ENCODE results near the gene ELFN1.

Gene ELFN1

DNA sequence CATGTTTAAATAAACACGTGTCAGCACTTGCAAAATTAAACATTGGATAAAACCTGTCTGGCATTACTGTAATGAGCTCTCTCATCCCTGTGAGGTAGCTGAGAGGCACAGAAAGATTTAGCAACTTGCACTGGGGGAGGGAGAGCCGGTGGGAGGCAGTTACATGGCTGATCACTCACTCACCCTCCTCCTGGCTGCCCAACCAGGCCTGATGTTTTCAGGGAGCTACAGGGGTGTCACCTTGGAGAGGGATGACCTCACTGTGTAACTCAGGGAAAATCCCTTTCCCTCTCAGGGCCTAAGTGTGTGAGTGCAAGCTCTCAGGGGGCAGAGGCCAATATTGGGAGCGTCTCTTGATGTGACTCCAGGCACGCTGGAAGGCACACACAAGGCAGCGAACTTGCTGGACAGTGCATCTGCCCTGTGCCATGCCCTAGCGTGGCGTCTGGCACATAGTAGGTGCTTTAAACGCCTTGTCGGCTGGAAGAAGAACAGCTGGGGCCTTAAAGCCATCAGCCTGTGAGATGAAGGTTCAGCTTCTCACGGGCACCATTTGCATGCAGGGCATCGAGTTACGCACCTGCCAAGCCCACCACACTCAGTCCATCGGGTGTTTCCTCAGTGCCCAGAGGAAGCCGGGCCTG lies 51.1 kb downstream of the ELFN1 start:
- TF ChIP-seq, protein P1, sequence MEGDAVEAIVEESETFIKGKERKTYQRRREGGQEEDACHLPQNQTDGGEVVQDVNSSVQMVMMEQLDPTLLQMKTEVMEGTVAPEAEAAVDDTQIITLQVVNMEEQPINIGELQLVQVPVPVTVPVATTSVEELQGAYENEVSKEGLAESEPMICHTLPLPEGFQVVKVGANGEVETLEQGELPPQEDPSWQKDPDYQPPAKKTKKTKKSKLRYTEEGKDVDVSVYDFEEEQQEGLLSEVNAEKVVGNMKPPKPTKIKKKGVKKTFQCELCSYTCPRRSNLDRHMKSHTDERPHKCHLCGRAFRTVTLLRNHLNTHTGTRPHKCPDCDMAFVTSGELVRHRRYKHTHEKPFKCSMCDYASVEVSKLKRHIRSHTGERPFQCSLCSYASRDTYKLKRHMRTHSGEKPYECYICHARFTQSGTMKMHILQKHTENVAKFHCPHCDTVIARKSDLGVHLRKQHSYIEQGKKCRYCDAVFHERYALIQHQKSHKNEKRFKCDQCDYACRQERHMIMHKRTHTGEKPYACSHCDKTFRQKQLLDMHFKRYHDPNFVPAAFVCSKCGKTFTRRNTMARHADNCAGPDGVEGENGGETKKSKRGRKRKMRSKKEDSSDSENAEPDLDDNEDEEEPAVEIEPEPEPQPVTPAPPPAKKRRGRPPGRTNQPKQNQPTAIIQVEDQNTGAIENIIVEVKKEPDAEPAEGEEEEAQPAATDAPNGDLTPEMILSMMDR (IDR thresholded peaks at IDR 0.05; ENCODE audit: low read depth, low read length, missing control alignments): no peak
- no peak for DNase-seq (ENCODE audit: low read depth)
- H3K4me3 ChIP-seq (ENCODE audit: low read depth, low read length): no peak overlapping the region

DNA sequence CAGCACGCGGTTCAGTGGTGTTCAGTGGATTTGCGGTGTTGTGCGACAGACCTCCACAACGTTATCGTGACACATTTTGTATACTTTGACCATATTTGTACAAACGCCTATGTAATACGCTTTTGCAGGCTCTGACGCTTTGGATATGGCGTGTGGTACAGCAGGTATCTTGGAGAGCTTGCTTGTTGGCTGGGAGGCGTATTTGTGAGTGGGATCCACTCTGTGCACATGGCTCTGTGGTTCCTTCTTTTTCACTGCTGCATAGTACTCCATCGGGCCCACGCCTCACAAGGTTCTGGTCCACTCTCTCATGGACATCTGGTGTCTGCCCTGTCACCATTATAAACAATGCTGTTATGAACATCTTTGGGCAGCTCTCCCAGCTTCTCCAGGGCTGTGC lies 53.2 kb downstream of the ELFN1 start:
- no peak for DNase-seq (ENCODE audit: low read depth)
- TF ChIP-seq, protein P1 (IDR thresholded peaks at IDR 0.05; ENCODE audit: low read depth, low read length, missing control alignments): no peak
- no peak overlapping the region for H3K4me3 ChIP-seq (ENCODE audit: low read depth, low read length)

DNA sequence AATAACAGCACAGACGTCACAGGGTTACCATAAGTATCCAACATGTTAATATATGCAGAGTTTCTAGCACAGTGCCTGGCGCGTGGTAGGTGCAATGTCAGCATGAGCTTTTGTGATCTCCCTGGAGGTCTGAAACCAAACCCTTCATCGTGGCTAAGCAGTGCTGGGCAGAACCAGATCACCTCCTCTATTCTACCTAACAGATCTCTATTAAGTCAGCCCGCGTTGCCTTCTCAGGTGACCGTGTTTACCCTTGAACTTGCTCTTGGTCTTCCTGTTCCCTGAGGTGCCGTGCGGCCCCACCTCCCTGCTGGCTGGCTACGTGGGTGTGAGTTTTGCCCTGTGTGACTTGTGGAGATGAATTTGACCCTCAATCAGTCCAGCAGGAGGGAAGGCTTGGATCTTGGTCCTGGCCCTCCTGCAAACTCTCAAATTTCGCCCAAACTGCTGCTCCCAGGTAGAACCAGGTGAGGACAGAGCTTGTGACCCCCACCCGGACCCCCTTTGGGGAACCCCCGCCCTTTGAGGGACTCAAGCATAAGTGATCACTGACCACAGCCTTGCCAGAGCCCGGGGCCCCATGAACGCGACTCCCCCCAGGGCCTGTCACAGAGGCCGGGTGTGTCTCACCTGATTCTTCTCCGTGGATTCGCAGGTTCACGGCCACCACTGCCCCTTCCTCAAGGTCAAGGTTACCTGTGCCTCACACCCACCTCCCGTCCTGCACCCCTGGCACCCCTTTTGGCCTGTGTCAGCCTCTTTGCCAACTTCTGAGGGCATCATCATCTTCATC lies 54.2 kb downstream of the ELFN1 start:
- H3K4me3 ChIP-seq (ENCODE audit: low read depth, low read length): no peak overlapping the region
- TF ChIP-seq, protein P1 (IDR thresholded peaks at IDR 0.05; ENCODE audit: low read depth, low read length, missing control alignments): no peak
- DNase-seq (ENCODE audit: low read depth): no peak

DNA sequence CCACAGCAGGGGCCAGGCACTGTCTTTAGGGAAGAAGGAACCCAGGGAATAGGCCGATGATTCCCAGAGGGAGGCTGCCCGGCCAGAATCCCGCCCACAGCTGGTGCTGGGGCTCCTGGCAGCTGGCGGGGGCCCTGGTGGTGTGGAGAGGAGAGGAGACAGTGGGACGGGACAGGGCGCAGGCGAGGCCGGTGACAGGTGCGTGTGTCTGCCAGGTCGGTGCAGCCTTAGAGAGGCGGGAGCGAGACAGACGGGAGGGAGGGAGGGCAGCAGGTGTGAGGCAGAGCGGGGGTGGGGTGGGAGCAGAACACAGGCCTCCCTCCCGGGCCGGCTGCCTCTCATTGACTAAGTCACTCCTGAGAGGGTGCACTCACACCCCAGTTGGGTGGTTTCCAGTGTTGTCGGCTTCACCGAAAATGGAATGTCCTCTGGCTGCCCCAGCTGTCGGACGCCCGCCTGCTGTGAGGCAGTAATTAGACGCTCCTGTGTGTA lies 55.2 kb downstream of the ELFN1 start:
- no peak for DNase-seq (ENCODE audit: low read depth)
- H3K4me3 ChIP-seq (ENCODE audit: low read depth, low read length): no peak overlapping the region
- TF ChIP-seq, protein P1 (IDR thresholded peaks at IDR 0.05; ENCODE audit: low read depth, low read length, missing control alignments): no peak

DNA sequence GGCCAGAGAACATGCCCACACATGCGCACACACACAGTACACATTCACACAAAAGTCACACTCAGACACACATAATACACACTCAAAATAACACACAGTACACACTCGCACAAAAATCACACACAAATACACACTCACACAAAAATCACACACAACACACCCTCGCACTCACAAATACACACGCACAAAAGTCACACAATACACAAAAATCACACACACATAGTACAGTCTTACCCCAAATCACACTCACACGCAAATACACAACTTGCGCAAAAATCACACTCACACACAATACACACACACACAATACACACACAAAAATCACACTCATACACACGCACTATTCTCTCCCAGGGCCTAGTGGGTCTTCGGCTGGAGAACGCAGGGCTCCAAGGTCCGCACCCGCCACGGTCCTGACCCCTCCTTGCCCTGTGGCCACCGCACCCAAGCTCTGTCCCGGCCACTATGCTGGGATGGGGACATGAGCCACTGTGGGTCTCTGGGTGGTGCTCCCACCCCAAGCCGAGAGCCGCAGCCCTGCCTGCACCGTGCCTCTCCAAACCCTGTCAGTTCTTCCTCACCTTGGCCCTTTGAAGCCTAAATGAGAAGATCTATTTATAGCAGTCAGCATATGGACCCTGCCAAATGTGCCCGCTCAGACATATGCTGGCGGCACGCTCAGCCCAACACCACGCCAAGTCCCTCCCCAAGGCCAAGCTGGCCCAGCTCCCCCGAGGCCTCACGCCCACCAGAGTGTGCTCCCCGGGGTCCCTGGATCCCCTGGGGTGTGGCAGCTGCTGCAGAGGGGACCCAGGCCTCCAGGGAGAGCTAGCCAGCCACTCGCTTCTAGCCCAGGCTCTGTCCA lies 55.9 kb downstream of the ELFN1 start:
- TF ChIP-seq, protein P1 (IDR thresholded peaks at IDR 0.05; ENCODE audit: low read depth, low read length, missing control alignments): no peak
- H3K4me3 ChIP-seq (ENCODE audit: low read depth, low read length): no peak overlapping the region
- no peak for DNase-seq (ENCODE audit: low read depth)

DNA sequence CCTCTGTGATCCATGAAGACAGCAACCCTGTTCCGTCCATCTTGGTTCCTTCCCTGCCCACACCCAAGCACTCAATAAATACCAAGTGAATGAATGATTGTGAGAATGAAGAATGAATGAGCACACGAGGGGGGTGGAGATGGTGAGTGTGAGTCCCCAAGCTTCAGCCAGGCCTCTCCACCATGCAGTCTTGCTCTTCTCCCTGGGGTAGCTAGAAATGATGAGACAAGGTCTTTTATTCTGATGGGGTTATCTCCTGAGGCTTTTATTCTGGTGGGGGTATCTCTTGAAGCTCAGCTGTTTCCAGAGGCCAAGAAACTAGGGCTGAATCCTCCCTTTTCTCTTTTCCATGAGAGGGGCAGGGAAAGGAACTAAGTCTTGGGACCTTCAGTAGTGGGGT lies 57.0 kb downstream of the ELFN1 start:
- no peak overlapping the region for H3K4me3 ChIP-seq (ENCODE audit: low read depth, low read length)
- TF ChIP-seq, protein P1 (IDR thresholded peaks at IDR 0.05; ENCODE audit: low read depth, low read length, missing control alignments): no peak
- DNase-seq (ENCODE audit: low read depth): no peak
